ENCODE measurements around the gene DCLK1. TPM values are rescaled to one million over a fixed set of nuclear protein-coding genes. Genes with fewer than 3 reads are reported as not detected.

Gene DCLK1
- total and polyA plus RNA-seq, 4 experiments from 2014 or later, result not detected

DNA sequence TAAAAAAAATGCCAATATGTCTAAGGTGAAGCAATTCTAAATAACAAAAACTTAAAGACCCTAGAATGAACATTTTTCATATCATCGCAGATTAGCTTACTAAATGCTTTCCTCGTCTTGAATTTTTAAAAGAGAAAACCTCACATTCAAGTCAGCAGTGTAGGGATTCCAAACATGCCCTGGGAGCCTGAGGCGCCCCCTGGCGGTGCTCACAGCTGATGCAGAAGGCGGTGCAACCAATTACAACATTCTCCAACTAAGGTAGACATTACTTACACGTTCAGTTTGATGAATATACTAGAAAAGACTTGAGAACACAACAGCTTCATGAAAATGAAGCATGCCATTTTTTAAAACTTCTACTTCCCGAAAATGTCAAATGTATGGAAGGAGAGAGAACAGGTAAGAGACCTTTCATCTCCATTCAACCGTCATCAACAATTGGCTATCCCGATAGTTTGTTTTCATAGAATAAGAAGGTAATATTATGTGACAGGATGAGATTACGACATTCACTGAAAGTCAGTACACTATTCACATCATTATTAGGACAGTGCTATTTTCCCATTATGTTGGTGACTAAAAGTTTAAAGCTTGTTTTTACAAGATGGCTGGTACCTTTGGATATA lies 304.4 kb downstream of the DCLK1 start:
- ChIA-PET POLR2A (ENCODE audit: partially characterized antibody) (no interaction called here), CTCF (ENCODE audit: partially characterized antibody) (no interaction called here)
- Histone ChIP-seq H3K4me1 (ENCODE audit: insufficient read depth, low read length) (no peaks in the 10 kb centered on the region), H3K36me3 (ENCODE audit: insufficient read depth, low read length) (no peaks in the 10 kb centered on the region), H3K27ac (ENCODE audit: low read depth, low read length) (no peak overlapping the region), H3K4me3 (ENCODE audit: low read length in 2 of 2) (no peak overlapping the region), H3K27me3 (ENCODE audit: insufficient read depth, low read length) (no peaks in the 10 kb centered on the region), H3K9me3 (ENCODE audit: control insufficient read depth in 1 of 2, low read length in 2 of 2) (no peaks in the 10 kb centered on the region)
- H3K4me3 Mint-ChIP-seq, result no peak overlapping the region
- no peaks in the 10 kb centered on the region for H3K36me3 Mint-ChIP-seq
- peaks cover 0 to 2% of the 10 kb centered on the region in 2 donors for H3K27me3 Mint-ChIP-seq
- H3K27ac Mint-ChIP-seq, result no peak overlapping the region
- intact Hi-C loops (cut with micrococcal nuclease), result no loop called here
- no peak for DNase-seq
- no peaks in the 10 kb centered on the region for H3K4me1 Mint-ChIP-seq
- peaks cover 0 to 5% (median under 1%) of the 10 kb centered on the region in 8 donors for H3K9me3 Mint-ChIP-seq

DNA sequence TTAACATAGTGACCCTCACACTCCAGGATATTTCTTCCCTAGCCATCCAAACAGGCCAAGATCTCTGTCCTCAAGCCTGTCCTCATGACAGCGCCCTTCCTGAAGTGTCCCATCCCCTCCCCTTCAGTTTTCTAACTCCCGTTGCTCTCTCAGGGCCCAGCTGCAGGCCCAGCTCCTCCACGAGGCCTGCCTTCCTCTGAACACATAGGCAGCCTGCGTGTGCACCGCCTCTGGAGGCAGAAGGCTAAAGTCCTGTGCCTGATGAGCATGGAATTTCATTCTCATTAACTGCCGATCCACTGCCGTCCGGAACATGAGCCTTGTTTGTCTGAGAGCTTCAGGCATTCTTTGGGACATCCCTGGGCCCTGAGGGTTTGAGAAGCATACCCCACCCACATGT lies 306.4 kb downstream of the DCLK1 start:
- Histone ChIP-seq H3K4me3 (ENCODE audit: low read length in 2 of 2) (no peak overlapping the region), H3K27me3 (ENCODE audit: insufficient read depth, low read length) (no peaks in the 10 kb centered on the region), H3K36me3 (ENCODE audit: insufficient read depth, low read length) (no peaks in the 10 kb centered on the region), H3K4me1 (ENCODE audit: insufficient read depth, low read length) (no peaks in the 10 kb centered on the region), H3K27ac (ENCODE audit: low read depth, low read length) (no peak overlapping the region), H3K9me3 (ENCODE audit: control insufficient read depth in 1 of 2, low read length in 2 of 2) (no peaks in the 10 kb centered on the region)
- Mint-ChIP-seq H3K27me3 (peaks cover 0 to 2% of the 10 kb centered on the region in 2 donors), H3K36me3 (no peaks in the 10 kb centered on the region), H3K27ac (no peak overlapping the region), H3K4me1 (no peaks in the 10 kb centered on the region), H3K9me3 (peaks cover 0 to 5% (median 0%) of the 10 kb centered on the region in 8 donors), H3K4me3 (no peak overlapping the region)
- no peak for DNase-seq
- ChIA-PET POLR2A (ENCODE audit: partially characterized antibody) (no interaction called here), CTCF (ENCODE audit: partially characterized antibody) (no interaction called here)
- intact Hi-C loops (cut with micrococcal nuclease), result no loop called here

DNA sequence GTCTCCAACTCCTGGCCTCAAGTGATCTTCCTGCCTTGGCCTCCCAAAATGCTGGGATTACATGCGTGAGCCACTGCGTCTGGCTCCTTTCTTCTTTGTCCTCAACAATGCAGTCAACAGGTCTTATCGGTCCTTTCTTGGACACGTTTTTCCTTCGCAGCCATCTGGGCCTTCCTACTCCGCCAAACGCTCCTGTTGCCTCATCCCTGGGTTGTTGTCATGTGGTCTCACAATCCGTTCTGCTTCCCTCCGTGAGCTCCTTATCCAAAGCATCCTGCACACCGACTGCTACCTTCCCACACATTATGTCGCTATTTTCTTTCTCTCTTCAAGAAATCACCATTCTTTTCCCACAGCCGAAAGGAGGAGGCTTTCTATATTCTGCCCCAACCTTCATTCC lies 306.8 kb downstream of the DCLK1 start:
- H3K9me3 ChIP-seq (ENCODE audit: control insufficient read depth in 1 of 2, low read length in 2 of 2), result no peaks in the 10 kb centered on the region
- no peak overlapping the region for H3K27ac ChIP-seq (ENCODE audit: low read depth, low read length)
- no peak for DNase-seq
- Mint-ChIP-seq H3K27me3 (peaks cover 0 to 2% of the 10 kb centered on the region in 2 donors), H3K9me3 (peaks cover 0 to 5% (median 0%) of the 10 kb centered on the region in 8 donors), H3K36me3 (no peaks in the 10 kb centered on the region), H3K4me1 (no peaks in the 10 kb centered on the region), H3K27ac (no peak overlapping the region), H3K4me3 (no peak overlapping the region)
- H3K36me3 ChIP-seq (ENCODE audit: insufficient read depth, low read length), result no peaks in the 10 kb centered on the region
- ChIA-PET POLR2A (ENCODE audit: partially characterized antibody) (no interaction called here), CTCF (ENCODE audit: partially characterized antibody) (no interaction called here)
- H3K4me3 ChIP-seq (ENCODE audit: low read length in 2 of 2), result no peak overlapping the region
- no peaks in the 10 kb centered on the region for H3K27me3 ChIP-seq (ENCODE audit: insufficient read depth, low read length)
- intact Hi-C loops (cut with micrococcal nuclease), result no loop called here
- H3K4me1 ChIP-seq (ENCODE audit: insufficient read depth, low read length), result no peaks in the 10 kb centered on the region

DNA sequence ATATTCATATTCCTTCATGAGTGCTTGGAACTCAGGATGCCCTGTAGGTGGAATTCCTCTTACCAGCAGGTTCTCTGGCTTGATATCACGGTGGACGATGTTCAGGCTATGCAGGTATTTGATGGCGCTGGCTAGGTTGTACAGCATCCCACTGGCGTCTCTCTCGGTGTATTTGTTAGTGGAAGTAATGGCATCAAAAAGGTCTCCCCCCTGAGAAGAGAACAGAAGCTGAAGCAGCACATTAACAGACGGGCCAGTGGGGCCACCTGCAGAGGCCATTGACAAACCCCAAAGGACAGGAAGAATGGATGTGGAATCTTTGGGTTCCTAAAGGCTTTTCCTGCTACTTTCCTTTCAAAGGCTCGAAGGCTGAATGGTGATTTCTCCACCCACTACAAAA lies 308.5 kb downstream of the DCLK1 start:
- POLR2A ChIA-PET (ENCODE audit: partially characterized antibody), result no interaction called here
- H3K4me1 Mint-ChIP-seq, result no peaks in the 10 kb centered on the region

DNA sequence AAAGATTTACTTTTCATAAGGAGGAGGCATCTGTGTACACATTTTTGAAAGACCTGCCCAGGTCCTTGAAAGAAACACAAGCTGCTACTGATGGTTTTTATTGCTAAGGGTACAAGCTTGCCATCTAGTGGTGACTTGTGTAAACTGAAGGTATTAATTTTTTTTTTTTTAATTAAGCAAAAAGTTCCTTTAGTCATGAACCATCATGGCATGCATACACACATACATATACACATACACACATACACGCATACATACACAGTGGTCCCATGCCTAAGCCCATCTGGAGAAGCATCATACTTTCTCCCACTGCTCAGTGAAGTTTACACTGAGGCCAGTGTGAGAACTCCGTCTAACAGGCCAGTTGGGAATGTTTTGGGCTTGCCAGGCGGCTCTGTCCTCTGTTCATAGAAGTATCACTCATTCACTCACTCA lies 312.5 kb downstream of the DCLK1 start:
- no peaks in the 10 kb centered on the region for H3K36me3 ChIP-seq (ENCODE audit: insufficient read depth, low read length)
- no peaks in the 10 kb centered on the region for H3K27me3 Mint-ChIP-seq
- ChIA-PET POLR2A (ENCODE audit: partially characterized antibody) (no interaction called here), CTCF (ENCODE audit: partially characterized antibody) (interaction anchor here (0.7 kb wide), 1 partner anchor 34 kb away, joined by 3 read pairs; no protein-coding TSS in a partner anchor)
- H3K4me1 Mint-ChIP-seq, result no peaks in the 10 kb centered on the region
- no peaks in the 10 kb centered on the region for H3K9me3 ChIP-seq (ENCODE audit: control insufficient read depth in 1 of 2, low read length in 2 of 2)
- no peak overlapping the region for H3K4me3 ChIP-seq (ENCODE audit: low read length in 2 of 2)
- H3K27me3 ChIP-seq (ENCODE audit: insufficient read depth, low read length), result no peaks in the 10 kb centered on the region
- H3K27ac Mint-ChIP-seq, result no peak overlapping the region
- no peak overlapping the region for H3K4me3 Mint-ChIP-seq
- H3K27ac ChIP-seq (ENCODE audit: low read depth, low read length), result no peak overlapping the region
- DNase-seq, result no peak
- H3K36me3 Mint-ChIP-seq, result no peaks in the 10 kb centered on the region
- H3K4me1 ChIP-seq (ENCODE audit: insufficient read depth, low read length), result no peaks in the 10 kb centered on the region
- intact Hi-C loops (cut with micrococcal nuclease), result no loop called here
- H3K9me3 Mint-ChIP-seq, result no peaks in the 10 kb centered on the region

More for the DNA sequence above, 308.5 kb downstream of the DCLK1 start:
- no peak for DNase-seq
- Histone ChIP-seq H3K9me3 (ENCODE audit: control insufficient read depth in 1 of 2, low read length in 2 of 2) (no peaks in the 10 kb centered on the region), H3K4me3 (ENCODE audit: low read length in 2 of 2) (no peak overlapping the region), H3K27me3 (ENCODE audit: insufficient read depth, low read length) (no peaks in the 10 kb centered on the region), H3K27ac (ENCODE audit: low read depth, low read length) (no peak overlapping the region), H3K4me1 (ENCODE audit: insufficient read depth, low read length) (no peaks in the 10 kb centered on the region), H3K36me3 (ENCODE audit: insufficient read depth, low read length) (no peaks in the 10 kb centered on the region)
- no peak overlapping the region for H3K27ac Mint-ChIP-seq
- CTCF ChIA-PET (ENCODE audit: partially characterized antibody), result no interaction called here
- no peaks in the 10 kb centered on the region for H3K27me3 Mint-ChIP-seq
- no peak overlapping the region for H3K4me3 Mint-ChIP-seq
- H3K36me3 Mint-ChIP-seq, result no peaks in the 10 kb centered on the region
- H3K9me3 Mint-ChIP-seq, result peaks cover 0 to 5% (median 0%) of the 10 kb centered on the region in 8 donors
- intact Hi-C loops (cut with micrococcal nuclease), result no loop called here

DNA sequence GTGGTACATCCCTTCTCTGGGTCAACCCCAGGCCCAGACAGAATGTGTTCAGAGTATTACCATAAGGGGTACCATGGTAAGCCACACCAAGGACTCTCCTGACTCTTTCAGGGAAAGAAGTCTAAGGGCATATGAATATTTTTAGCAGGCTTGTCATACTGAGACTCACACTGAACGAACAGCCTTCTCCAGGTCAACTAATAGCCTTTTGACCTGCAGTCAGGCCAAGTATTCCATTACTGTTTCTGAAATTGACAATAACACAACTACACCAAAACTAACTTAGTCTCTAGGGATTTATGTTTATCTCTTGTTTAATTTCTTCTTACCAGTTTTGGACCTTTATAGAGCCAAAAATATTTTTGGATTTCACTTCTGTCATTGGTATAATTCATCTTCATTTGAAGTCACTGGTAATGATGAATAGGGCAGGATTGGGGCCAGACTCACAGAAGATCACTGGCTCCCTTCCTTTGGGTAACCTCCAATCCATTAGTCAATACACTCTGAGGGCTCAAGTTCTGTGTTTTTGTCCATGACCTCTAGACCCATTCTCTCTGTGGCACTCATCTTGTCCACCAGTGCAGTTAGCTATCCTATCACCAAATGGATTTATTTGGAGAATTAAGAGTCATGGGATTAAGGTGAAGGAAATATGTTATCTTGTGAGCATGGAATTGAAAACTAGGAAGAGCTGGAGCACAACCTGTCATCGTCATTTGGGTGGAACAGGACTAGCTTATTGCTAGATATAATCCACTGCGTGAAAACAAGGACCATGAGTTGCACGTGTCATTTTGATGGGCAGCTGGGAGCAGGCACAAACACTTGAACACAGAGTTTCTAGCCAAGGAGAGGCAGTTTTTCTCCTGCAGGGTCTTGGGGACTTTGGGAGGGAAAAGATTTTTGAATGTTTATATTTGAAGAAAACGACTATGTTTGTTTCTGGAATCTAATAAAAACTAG lies 313.3 kb downstream of the DCLK1 start:
- no peaks in the 10 kb centered on the region for H3K27me3 Mint-ChIP-seq
- H3K4me3 ChIP-seq (ENCODE audit: low read length in 2 of 2), result no peak overlapping the region
- no peaks in the 10 kb centered on the region for H3K9me3 Mint-ChIP-seq
- H3K27me3 ChIP-seq (ENCODE audit: insufficient read depth, low read length), result no peaks in the 10 kb centered on the region
- H3K4me3 Mint-ChIP-seq, result no peak overlapping the region
- CTCF ChIA-PET (ENCODE audit: partially characterized antibody), result interaction anchor here (0.7 kb wide), 1 partner anchor 35 kb away, joined by 3 read pairs; no protein-coding TSS in a partner anchor
- H3K27ac Mint-ChIP-seq, result no peak overlapping the region
- no peaks in the 10 kb centered on the region for H3K4me1 Mint-ChIP-seq
- no peaks in the 10 kb centered on the region for H3K36me3 Mint-ChIP-seq
- no peaks in the 10 kb centered on the region for H3K36me3 ChIP-seq (ENCODE audit: insufficient read depth, low read length)
- no peak for DNase-seq
- H3K9me3 ChIP-seq (ENCODE audit: control insufficient read depth in 1 of 2, low read length in 2 of 2), result no peaks in the 10 kb centered on the region
- H3K27ac ChIP-seq (ENCODE audit: low read depth, low read length), result no peak overlapping the region
- POLR2A ChIA-PET (ENCODE audit: partially characterized antibody), result no interaction called here
- no peaks in the 10 kb centered on the region for H3K4me1 ChIP-seq (ENCODE audit: insufficient read depth, low read length)
- intact Hi-C loops (cut with micrococcal nuclease), result no loop called here

DNA sequence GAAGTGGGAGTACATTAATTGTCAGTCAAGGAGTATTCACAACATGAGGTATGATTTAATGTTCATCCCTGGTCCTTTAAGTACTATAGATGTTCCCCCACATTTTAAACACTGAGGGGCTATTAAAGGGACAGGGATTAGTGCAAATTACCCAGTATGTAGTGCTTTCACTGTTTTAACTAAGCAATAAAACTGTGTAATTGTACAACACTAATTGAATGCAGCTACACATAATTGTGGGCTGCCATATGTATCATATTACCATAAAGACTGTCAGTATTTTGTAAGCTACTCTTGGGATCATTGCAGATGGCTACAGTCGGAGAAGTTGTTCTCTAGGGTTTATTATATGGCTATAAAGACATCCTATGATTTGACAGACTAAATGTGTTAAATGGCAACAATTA lies 316.6 kb downstream of the DCLK1 start:
- Histone ChIP-seq H3K4me1 (ENCODE audit: insufficient read depth, low read length) (no peaks in the 10 kb centered on the region), H3K9me3 (ENCODE audit: control insufficient read depth in 1 of 2, low read length in 2 of 2) (no peaks in the 10 kb centered on the region), H3K36me3 (ENCODE audit: insufficient read depth, low read length) (no peaks in the 10 kb centered on the region), H3K4me3 (ENCODE audit: low read length in 2 of 2) (no peak overlapping the region), H3K27ac (ENCODE audit: low read depth, low read length) (no peak overlapping the region), H3K27me3 (ENCODE audit: insufficient read depth, low read length) (no peaks in the 10 kb centered on the region)
- H3K9me3 Mint-ChIP-seq, result no peaks in the 10 kb centered on the region
- no peak for DNase-seq
- H3K4me1 Mint-ChIP-seq, result no peaks in the 10 kb centered on the region
- H3K27me3 Mint-ChIP-seq, result no peaks in the 10 kb centered on the region
- no peak overlapping the region for H3K27ac Mint-ChIP-seq
- ChIA-PET CTCF (ENCODE audit: partially characterized antibody) (no interaction called here), POLR2A (ENCODE audit: partially characterized antibody) (no interaction called here)
- no peaks in the 10 kb centered on the region for H3K36me3 Mint-ChIP-seq
- intact Hi-C loops (cut with micrococcal nuclease), result no loop called here
- H3K4me3 Mint-ChIP-seq, result no peak overlapping the region
